ENCODE measurements around the gene CALML5. TPM values are rescaled to one million over a fixed set of nuclear protein-coding genes. Genes with fewer than 3 reads are reported as not detected.

The CALML5 gene
- total RNA-seq, 2 experiments from 2014 or later, result not detected

GRCh38 chr10:5488272-5489161 is 10.9 kb downstream of the CALML5 start:
- ChIA-PET CTCF (interaction anchor here (1.3 kb wide), 1 partner anchor 134 kb away, joined by 4 read pairs; no protein-coding TSS in a partner anchor), POLR2A (no interaction called here)
- Mint-ChIP-seq H3K4me3 (no peak overlapping the region), H3K27ac (no peak overlapping the region), H3K9me3 (peaks cover 7% of the 10 kb centered on the region), H3K36me3 (ENCODE audit: low read depth) (peaks cover 2% of the 10 kb centered on the region), H3K4me1 (ENCODE audit: low read depth) (peaks cover 5% of the 10 kb centered on the region), H3K27me3 (no peaks in the 10 kb centered on the region)
- no peak for ATAC-seq
- intact Hi-C loops (cut with micrococcal nuclease), result no loop called here
- DNase-seq, result no peak
- TF ChIP-seq CTCF (IDR thresholded peaks at IDR 0.05), result no peak

- TF ChIP-seq CTCF (IDR thresholded peaks at IDR 0.05), result no peak
- Mint-ChIP-seq H3K36me3 (ENCODE audit: low read depth) (no peaks in the 10 kb centered on the region), H3K9me3 (no peaks in the 10 kb centered on the region), H3K27me3 (no peaks in the 10 kb centered on the region), H3K4me3 (no peak overlapping the region), H3K4me1 (ENCODE audit: low read depth) (peaks cover 5% of the 10 kb centered on the region), H3K27ac (no peak overlapping the region)
- POLR2A ChIA-PET, result no interaction called here
- ATAC-seq (no peak), DNase-seq (no peak)
- CTCF ChIA-PET, result no interaction called here
- intact Hi-C loops (cut with micrococcal nuclease), result no loop called here
Observed at GRCh38 chr10:5486853-5487235, 12.5 kb downstream of the CALML5 start.

- ChIA-PET POLR2A (interaction anchor here (0.6 kb wide), 1 partner anchor 18 kb away, joined by 3 read pairs; no protein-coding TSS in a partner anchor), CTCF (no interaction called here)
- ATAC-seq, result no peak
- intact Hi-C loops (cut with micrococcal nuclease), result no loop called here
- Mint-ChIP-seq H3K9me3 (no peaks in the 10 kb centered on the region), H3K27me3 (no peaks in the 10 kb centered on the region), H3K36me3 (ENCODE audit: low read depth) (no peaks in the 10 kb centered on the region), H3K4me3 (no peak overlapping the region), H3K4me1 (ENCODE audit: low read depth) (peaks cover 5% of the 10 kb centered on the region), H3K27ac (no peak overlapping the region)
- TF ChIP-seq CTCF (IDR thresholded peaks at IDR 0.05), result no peak
- DNase-seq, result no peak
Observed at GRCh38 chr10:5485948-5486852, 13.2 kb downstream of the CALML5 start.

GRCh38 chr10:5485290-5485689 is 14.1 kb downstream of the CALML5 start:
- ATAC-seq, result no peak
- Mint-ChIP-seq H3K27ac (no peak overlapping the region), H3K4me1 (ENCODE audit: low read depth) (peaks cover 3% of the 10 kb centered on the region), H3K36me3 (ENCODE audit: low read depth) (no peaks in the 10 kb centered on the region), H3K4me3 (no peak overlapping the region), H3K9me3 (no peaks in the 10 kb centered on the region), H3K27me3 (no peaks in the 10 kb centered on the region)
- intact Hi-C loops (cut with micrococcal nuclease), result no loop called here
- CTCF ChIA-PET, result no interaction called here
- POLR2A ChIA-PET, result interaction anchor here (0.6 kb wide), 1 partner anchor 17 kb away, joined by 3 read pairs; no protein-coding TSS in a partner anchor
- DNase-seq, result no peak
- no peak for TF ChIP-seq CTCF (IDR thresholded peaks at IDR 0.05)

All from activated CD8-positive, alpha-beta T cell treated with anti-CD3 and anti-CD28 coated beads for 36 hours (primary cell).